Measurements from ENCODE around the gene ZFP1. TPM values are rescaled to one million over a fixed set of nuclear protein-coding genes. Genes with fewer than 3 reads are reported as not detected.
"Not testable (repeated sequence)": the region's sequence is repeated elsewhere in the genome, so short reads cannot be mapped to it uniquely, and the experiment has no call there.

The ZFP1 gene
- total RNA-seq, 3 donors from 2014 or later, result 7.0 to 16.0 (median 12.5) TPM

GRCh38 chr16:75209944-75210343, 61.6 kb downstream of the ZFP1 start:
- no peak overlapping the region for H3K27ac ChIP-seq
- H3K36me3 ChIP-seq, result no peaks in the 10 kb centered on the region
- no peak for DNase-seq (ENCODE audit: low spot score in 2 of 2)
- intact Hi-C loops (cut with DNase I; ENCODE audit: low total_unique reads), result loop anchor here (10.0 kb wide), 1 partner anchor 185 kb away; no protein-coding TSS in a partner anchor
- no peaks in the 10 kb centered on the region for H3K27me3 ChIP-seq
- H3K9me3 ChIP-seq, result no peaks in the 10 kb centered on the region
- H3K4me1 ChIP-seq, result no peaks in the 10 kb centered on the region
- no peak overlapping the region for H3K4me3 ChIP-seq
- no peak for TF ChIP-seq POLR2AphosphoS5 (IDR thresholded peaks at IDR 0.05)
- no peak for TF ChIP-seq POLR2A (IDR thresholded peaks at IDR 0.05)
- TF ChIP-seq CTCF (IDR thresholded peaks at IDR 0.05), result no peak

- H3K4me1 ChIP-seq; DNase-seq (ENCODE audit: low spot score in 2 of 2); H3K36me3 ChIP-seq; H3K9me3 ChIP-seq; H3K4me3 ChIP-seq; H3K27me3 ChIP-seq; H3K27ac ChIP-seq; intact Hi-C loops (cut with DNase I; ENCODE audit: low total_unique reads): not testable (repeated sequence)
Observed at GRCh38 chr16:75211286-75211685, 63.0 kb downstream of the ZFP1 start.

GRCh38 chr16:75216127-75216526, 67.8 kb downstream of the ZFP1 start:
- Histone ChIP-seq H3K27me3 (no peaks in the 10 kb centered on the region), H3K9me3 (no peaks in the 10 kb centered on the region), H3K27ac (no peak overlapping the region), H3K36me3 (no peaks in the 10 kb centered on the region), H3K4me3 (no peak overlapping the region), H3K4me1 (no peaks in the 10 kb centered on the region)
- intact Hi-C loops (cut with DNase I; ENCODE audit: low total_unique reads), result no loop called here
- no peak for TF ChIP-seq POLR2A (IDR thresholded peaks at IDR 0.05)
- TF ChIP-seq CTCF (IDR thresholded peaks at IDR 0.05), result no peak
- no peak for TF ChIP-seq POLR2AphosphoS5 (IDR thresholded peaks at IDR 0.05)
- DNase-seq (ENCODE audit: low spot score in 2 of 2), result no peak

GRCh38 chr16:75216576-75216975, 68.3 kb downstream of the ZFP1 start:
- intact Hi-C loops (cut with DNase I; ENCODE audit: low total_unique reads), result no loop called here
- no peak for TF ChIP-seq CTCF (IDR thresholded peaks at IDR 0.05)
- no peak for TF ChIP-seq POLR2A (IDR thresholded peaks at IDR 0.05)
- TF ChIP-seq POLR2AphosphoS5 (IDR thresholded peaks at IDR 0.05), result no peak
- H3K4me3 ChIP-seq, result no peak overlapping the region
- H3K4me1 ChIP-seq, result no peaks in the 10 kb centered on the region
- no peak for DNase-seq (ENCODE audit: low spot score in 2 of 2)
- no peaks in the 10 kb centered on the region for H3K36me3 ChIP-seq
- H3K27me3 ChIP-seq, result no peaks in the 10 kb centered on the region
- no peaks in the 10 kb centered on the region for H3K9me3 ChIP-seq
- no peak overlapping the region for H3K27ac ChIP-seq

GRCh38 chr16:75217389-75217851, 69.1 kb downstream of the ZFP1 start:
- H3K9me3 ChIP-seq, result no peaks in the 10 kb centered on the region
- intact Hi-C loops (cut with DNase I; ENCODE audit: low total_unique reads), result no loop called here
- H3K27me3 ChIP-seq, result no peaks in the 10 kb centered on the region
- H3K27ac ChIP-seq, result no peak overlapping the region
- no peak for DNase-seq (ENCODE audit: low spot score in 2 of 2)
- no peaks in the 10 kb centered on the region for H3K36me3 ChIP-seq
- H3K4me1 ChIP-seq, result no peaks in the 10 kb centered on the region
- H3K4me3 ChIP-seq, result no peak overlapping the region
- TF ChIP-seq POLR2AphosphoS5 (IDR thresholded peaks at IDR 0.05) (no peak), CTCF (IDR thresholded peaks at IDR 0.05) (no peak), POLR2A (IDR thresholded peaks at IDR 0.05) (no peak)

Data from breast epithelium (tissue), 4 donors.